Prostate gland (tissue), 2 donors: Measurements from ENCODE around the gene LINGO1. TPM values are rescaled to one million over a fixed set of nuclear protein-coding genes. Genes with fewer than 3 reads are reported as not detected.

ENCODE experiments used
- DNase-seq: peaks from one replicate; pipeline ENCODE4 v3.0.0-alpha.2; 2019; ENCODE audit warnings: low spot score
- H3K27ac ChIP-seq, 2 donors: fragments of 200-600 bp; sonication (generic); 2 replicates each; pipeline ENCODE4 v1.5.1; 2017 to 2019
- H3K27me3 ChIP-seq: fragments of 200-600 bp; sonication (generic); replicated peaks from 2 replicates; pipeline ENCODE4 v1.5.1; 2019; ENCODE audit not compliant: insufficient read depth
- H3K36me3 ChIP-seq, 2 donors: fragments of 200-600 bp; sonication (generic); 1 replicate in 1 of 2; 2 replicates in 1 of 2; pipeline versions ENCODE4 v1.5.1 to v1.8.1; 2017 to 2019
- H3K4me1 ChIP-seq: fragments of 200-600 bp; sonication (generic); replicated peaks from 2 replicates; pipeline ENCODE4 v1.5.1; 2019
- H3K4me3 ChIP-seq, 2 donors: fragments of 200-600 bp; sonication (generic); 2 replicates each; pipeline ENCODE4 v1.5.1; 2017 to 2019
- H3K9me3 ChIP-seq: fragments of 200-600 bp; sonication (generic); 2 replicates; pipeline ENCODE4 v1.5.1; 2017
- POLR2A ChIP-seq: fragments of 450-650 bp; IDR thresholded peaks from one replicate; pipeline ENCODE4 v1.6.1; 2016; ENCODE audit warnings: antibody characterized with exemption, mild to moderate bottlenecking
- POLR2AphosphoS5 ChIP-seq: sonication (generic); formaldehyde crosslinking; IDR thresholded peaks from one replicate; pipeline ENCODE4 v1.6.1; 2017; ENCODE audit warnings: antibody characterized with exemption
- WGBS: methylation state at CpG from one replicate; pipeline ENCODE4 v1.1.5; 2018; 5-methylcytosine and 5-hydroxymethylcytosine counted together
- intact Hi-C: fragments of 100-400 bp; cut with DNase I; formaldehyde crosslinking; loops from one replicate; pipeline ENCODE4 v1.14.2; 2022
- total RNA-seq, 2 donors: library from RNA; depleted of rRNA; stranded (reverse); fragments of >200 nt; gene quantifications; one replicate each; pipeline ENCODE4 v1.1.0, GENCODE V29; 2016
- TF ChIP-seq, protein P1 (sequence below), 4 experiments: fragments of 200-600 bp in 2 of 4; fragments of 450-650 bp in 2 of 4; sonication (generic) in 2 of 4; IDR thresholded peaks; 1 replicate in 3 of 4; 2 replicates in 1 of 4; pipeline ENCODE4 v1.5.1; 2016 to 2019; ENCODE audit warnings: antibody characterized with exemption in 4 of 4, mild to moderate bottlenecking in 2 of 4, moderate library complexity in 2 of 4

Gene LINGO1
- total RNA-seq, 2 donors from 2014 or later = 2.9 to 10.2 TPM

DNA sequence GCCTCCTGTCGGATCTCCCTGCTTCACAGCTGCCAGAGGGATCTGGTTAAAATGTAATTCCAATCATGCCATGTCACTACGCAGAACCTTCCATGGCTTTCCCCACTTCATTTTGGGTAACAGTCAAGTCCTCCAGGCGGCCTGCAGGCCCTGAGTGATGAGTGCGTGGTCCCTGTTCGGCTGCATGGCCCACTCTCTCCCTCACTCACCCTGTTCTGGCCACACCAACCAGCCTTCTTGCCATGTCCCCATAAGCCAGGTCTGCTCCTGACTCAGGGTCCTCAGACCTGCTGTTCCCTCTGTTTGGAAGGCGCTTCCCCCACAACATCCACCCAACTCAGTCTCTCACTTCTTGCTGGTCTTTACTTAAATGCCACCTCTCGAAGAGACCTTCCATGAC lies 41.6 kb upstream of the LINGO1 start:
- Histone ChIP-seq H3K27me3 (no peaks in the 10 kb centered on the region), H3K9me3 (no peaks in the 10 kb centered on the region), H3K27ac (no peak overlapping the region), H3K36me3 (no peaks in the 10 kb centered on the region), H3K4me3 (no peak overlapping the region), H3K4me1 (no peaks in the 10 kb centered on the region)
- TF ChIP-seq POLR2AphosphoS5 (no peak), POLR2A (no peak)
- TF ChIP-seq, protein P1, sequence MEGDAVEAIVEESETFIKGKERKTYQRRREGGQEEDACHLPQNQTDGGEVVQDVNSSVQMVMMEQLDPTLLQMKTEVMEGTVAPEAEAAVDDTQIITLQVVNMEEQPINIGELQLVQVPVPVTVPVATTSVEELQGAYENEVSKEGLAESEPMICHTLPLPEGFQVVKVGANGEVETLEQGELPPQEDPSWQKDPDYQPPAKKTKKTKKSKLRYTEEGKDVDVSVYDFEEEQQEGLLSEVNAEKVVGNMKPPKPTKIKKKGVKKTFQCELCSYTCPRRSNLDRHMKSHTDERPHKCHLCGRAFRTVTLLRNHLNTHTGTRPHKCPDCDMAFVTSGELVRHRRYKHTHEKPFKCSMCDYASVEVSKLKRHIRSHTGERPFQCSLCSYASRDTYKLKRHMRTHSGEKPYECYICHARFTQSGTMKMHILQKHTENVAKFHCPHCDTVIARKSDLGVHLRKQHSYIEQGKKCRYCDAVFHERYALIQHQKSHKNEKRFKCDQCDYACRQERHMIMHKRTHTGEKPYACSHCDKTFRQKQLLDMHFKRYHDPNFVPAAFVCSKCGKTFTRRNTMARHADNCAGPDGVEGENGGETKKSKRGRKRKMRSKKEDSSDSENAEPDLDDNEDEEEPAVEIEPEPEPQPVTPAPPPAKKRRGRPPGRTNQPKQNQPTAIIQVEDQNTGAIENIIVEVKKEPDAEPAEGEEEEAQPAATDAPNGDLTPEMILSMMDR (IDR thresholded peaks at IDR 0.05) = no peak
- intact Hi-C loops = no loop called here
- no peak for DNase-seq
- 88% methylated on average over 7 of the region's 7 CpGs for WGBS

DNA sequence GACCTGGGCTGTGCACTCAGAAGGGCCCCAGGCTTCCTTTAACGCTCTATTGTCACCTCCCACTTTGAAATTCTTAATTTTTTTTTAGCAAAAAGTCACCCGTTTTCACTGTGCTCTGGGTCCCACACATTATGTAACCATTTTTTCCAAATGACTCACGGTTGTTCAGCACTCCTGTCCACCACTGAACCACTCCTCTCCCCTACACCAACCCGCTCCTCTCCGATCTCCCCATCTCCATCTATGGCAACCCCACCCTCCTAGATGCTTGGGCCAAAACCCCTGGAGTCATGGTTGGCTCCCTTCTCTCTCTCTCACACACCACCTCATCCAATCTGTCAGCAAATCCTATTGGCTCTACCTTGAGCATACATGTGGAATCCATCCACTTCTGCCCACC lies 41.2 kb upstream of the LINGO1 start:
- TF ChIP-seq POLR2A (no peak), POLR2AphosphoS5 (no peak)
- TF ChIP-seq, protein P1 (IDR thresholded peaks at IDR 0.05) = no peak
- no peak overlapping the region for H3K4me3 ChIP-seq

DNA sequence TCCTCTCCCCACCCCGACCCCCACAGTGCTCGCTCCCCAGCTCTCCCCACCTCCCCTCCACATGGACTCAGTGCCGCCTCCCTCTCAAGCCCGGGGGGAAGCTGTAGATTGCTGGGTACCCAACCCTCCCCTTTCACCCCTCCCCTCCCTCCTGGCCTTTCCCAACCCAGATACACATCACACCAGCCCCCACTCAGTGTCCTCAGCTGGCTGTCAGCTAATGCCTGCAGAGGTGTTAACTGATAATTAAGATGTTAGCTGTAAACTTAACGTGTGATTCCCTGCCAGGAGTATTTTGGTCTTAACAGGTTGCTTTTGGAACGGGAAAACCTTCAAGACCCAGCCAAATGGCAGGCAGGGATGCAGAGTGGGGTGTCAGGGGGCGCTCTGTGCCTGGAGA lies 39.4 kb upstream of the LINGO1 start:
- WGBS = 55% methylated on average over 7 of the region's 7 CpGs
- no peak for DNase-seq
- H3K9me3 ChIP-seq = no peaks in the 10 kb centered on the region
- intact Hi-C loops = no loop called here
- H3K4me3 ChIP-seq = no peak overlapping the region
- H3K27me3 ChIP-seq = no peaks in the 10 kb centered on the region
- TF ChIP-seq POLR2AphosphoS5 (no peak), POLR2A (no peak)
- TF ChIP-seq, protein P1 (IDR thresholded peaks at IDR 0.05) = no peak
- H3K36me3 ChIP-seq = no peaks in the 10 kb centered on the region
- H3K27ac ChIP-seq = no peak overlapping the region
- H3K4me1 ChIP-seq = no peaks in the 10 kb centered on the region

More for the DNA sequence above, 41.2 kb upstream of the LINGO1 start:
- WGBS = 78% methylated on average over 5 of the region's 5 CpGs
- Histone ChIP-seq H3K9me3 (no peaks in the 10 kb centered on the region), H3K27me3 (no peaks in the 10 kb centered on the region), H3K36me3 (no peaks in the 10 kb centered on the region), H3K27ac (no peak overlapping the region), H3K4me1 (no peaks in the 10 kb centered on the region)
- intact Hi-C loops = no loop called here
- no peak for DNase-seq

DNA sequence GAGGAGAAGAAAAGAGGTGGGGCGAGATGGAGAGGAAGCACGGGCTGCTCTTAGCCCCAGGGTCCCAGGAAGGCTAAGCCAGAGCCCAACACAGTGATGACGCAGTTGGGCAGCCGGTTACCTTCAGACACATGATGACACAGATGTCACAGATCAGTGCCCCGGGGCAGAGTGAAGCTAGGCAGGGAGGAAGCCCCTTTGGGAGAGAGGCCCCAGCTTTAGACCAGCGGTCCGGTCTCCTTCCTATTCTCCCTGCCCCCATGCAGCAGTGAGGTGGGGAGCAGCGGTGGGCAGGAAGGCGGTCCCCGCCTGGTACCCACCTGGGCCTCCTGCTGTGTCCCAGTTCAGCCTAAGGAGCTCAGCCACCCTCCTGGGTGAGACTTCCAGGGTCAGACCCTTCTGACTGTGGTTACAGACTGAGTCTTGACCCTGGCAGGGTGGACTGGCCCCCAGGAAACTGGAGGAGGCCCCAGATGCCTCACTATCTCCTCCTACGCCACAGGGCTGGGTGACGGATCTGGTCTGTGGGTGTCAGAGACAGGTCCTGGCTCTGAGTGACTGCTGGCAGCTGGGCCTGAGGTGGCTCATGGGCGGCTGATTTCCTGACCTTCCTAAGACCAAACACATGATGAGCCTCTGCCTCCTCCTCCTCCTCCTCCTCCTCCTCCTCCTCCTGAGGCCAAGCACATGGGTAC lies 38.8 kb upstream of the LINGO1 start:
- no peak for DNase-seq
- 82% methylated on average over 13 of the region's 13 CpGs for WGBS
- TF ChIP-seq, protein P1 (IDR thresholded peaks at IDR 0.05) = no peak
- TF ChIP-seq POLR2AphosphoS5 (no peak), POLR2A (no peak)
- H3K27ac ChIP-seq = no peak overlapping the region
- H3K4me1 ChIP-seq = no peaks in the 10 kb centered on the region
- H3K27me3 ChIP-seq = no peaks in the 10 kb centered on the region
- H3K36me3 ChIP-seq = no peaks in the 10 kb centered on the region
- intact Hi-C loops = no loop called here
- no peaks in the 10 kb centered on the region for H3K9me3 ChIP-seq
- H3K4me3 ChIP-seq = no peak overlapping the region
